HG03175 (cell line): ENCODE results near the gene IL6ST.
A peak's percentile ranks its signal among the peaks of the same experiment; 100 is the strongest.
"Not testable (repeated sequence)": the region's sequence is repeated elsewhere in the genome, so short reads cannot be mapped to it uniquely, and the experiment has no call there.

Experiments used
- ATAC-seq: cut with Tn5 transposase; IDR thresholded peaks from one replicate; pipeline ENCODE4 v1.9.1; 2021; ENCODE audit warnings: mild to moderate bottlenecking, moderate library complexity; ENCODE audit not compliant: unreplicated experiment

Gene IL6ST

GRCh38 chr5:56006094-56006493 is 11.3 kb upstream of the IL6ST start:
- ATAC-seq: no peak

- ATAC-seq: no peak
Measured at GRCh38 chr5:56004874-56005273, 10.1 kb upstream of the IL6ST start.

- ATAC-seq: no peak
Measured at GRCh38 chr5:56003679-56004078, 8.9 kb upstream of the IL6ST start.

GRCh38 chr5:56003179-56003578 is 8.4 kb upstream of the IL6ST start:
- no peak for ATAC-seq

- ATAC-seq: no peak
Measured at GRCh38 chr5:56002303-56002702, 7.5 kb upstream of the IL6ST start.

GRCh38 chr5:56000221-56000620 is 5.5 kb upstream of the IL6ST start:
- not testable (repeated sequence) for ATAC-seq

DNA sequence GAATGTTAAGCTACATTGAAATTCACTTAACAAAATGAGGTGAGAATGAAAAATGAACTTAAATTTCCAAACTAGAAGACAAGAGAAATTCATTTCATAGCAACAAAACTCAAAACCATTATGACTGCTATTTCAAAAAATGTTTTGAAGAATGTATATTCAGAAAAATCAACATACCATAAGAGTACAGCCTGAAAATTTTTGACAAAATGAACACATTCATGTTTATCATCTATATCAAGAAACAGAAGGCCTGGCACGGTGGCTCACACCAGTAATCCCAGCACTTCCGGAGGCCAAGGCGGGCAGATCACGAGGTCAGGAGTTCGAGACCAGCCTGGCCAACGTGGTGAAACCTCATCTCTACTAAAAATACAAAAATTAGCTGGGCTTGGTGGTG is 4.2 kb upstream of the IL6ST start:
- ATAC-seq: no peak

DNA sequence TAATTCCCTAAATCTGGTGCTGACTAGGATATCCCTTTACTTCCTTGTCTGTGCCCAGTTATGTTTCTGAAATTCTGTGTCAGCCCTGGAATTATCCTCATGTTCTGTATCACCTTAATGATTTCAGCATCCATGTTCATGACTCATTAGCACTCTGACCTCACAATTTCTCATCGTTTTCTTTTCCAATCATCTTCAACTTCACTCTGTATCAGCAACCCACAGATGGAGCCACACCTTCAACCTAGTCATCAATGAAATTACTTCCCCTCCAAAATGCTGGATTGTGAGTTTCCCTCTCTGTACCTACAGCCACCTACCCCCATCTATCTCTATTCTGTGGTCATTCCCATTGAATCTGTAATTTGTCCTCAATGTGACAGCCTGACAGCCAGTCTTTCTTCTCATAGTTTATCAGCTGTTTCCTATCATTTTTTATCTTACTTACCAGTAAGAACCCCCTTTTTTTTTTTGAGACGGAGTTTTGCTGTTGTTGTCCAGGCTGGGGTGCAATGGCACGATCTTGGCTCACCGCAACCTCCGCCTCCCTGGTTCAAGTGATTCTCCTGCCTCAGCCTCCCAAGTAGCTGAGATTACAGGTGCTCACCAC is 3.1 kb upstream of the IL6ST start:
- no peak for ATAC-seq

DNA sequence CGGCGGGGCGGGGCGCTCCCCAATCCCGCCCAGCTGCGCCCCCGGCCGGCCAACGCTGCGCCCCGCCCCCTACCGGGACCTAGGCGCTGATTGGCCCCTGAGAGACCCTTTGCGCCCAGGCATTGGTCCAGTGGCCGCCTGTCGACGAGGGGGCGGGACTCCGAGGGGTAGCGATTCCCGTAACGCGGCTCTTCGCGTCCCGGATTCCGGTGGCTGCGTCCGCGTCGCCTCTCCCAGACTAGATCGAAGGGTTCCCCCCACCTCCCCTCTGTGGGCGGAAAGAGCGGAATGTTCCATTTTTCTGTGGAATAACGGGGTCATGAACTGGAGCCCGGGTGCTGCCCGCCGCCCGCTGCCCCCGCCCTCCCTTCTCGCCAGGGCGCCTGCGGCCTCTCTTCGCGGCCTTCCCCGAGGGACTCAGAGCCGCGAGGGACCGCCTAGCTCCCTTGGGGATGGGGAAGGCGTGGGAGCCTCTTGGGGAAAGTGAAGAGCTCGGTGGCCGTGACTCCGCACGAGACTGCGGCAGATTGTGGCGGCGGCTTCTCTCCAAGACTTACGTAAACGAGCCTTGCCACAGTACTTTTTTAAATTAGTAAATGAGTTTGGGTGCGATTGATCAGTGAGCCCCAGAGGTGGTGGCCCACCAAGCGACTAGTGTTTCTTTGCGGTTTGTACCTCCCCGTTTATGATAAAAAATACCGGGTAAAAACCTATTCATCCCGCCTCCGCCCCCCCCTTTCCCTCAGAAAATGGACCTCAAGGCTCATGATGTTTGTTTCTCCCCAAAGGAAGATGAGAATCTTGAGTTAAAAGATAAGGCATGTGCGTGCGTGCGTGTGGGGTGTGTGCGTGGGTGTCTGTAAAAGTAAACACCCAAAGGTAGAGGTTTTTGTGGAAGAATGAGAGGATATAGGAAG is 493 bp upstream of the IL6ST start:
- peak; percentile 96 for ATAC-seq

- no peak for ATAC-seq
Measured at GRCh38 chr5:55993731-55994494, 850 bp downstream of the IL6ST start.

DNA sequence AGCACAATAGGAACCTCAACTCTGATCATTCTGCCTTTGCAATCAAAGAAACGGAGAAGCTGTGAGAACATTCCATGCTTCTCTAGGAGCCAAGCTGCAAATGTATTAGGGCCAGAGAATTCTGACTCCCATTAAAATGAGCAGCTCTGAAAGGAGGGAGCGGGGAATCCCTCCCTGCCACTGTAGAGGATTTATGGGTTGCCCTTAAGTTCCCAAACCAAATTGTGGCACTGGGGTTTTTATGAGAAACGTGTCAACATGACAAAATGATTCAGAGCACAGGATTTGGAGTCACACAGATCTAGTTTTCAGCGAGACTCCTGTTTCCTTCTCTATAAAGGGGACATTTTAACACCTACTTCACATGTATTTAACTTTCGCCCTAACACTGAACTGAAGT is 1.8 kb downstream of the IL6ST start:
- ATAC-seq: no peak

GRCh38 chr5:55991768-55992486 is 2.8 kb downstream of the IL6ST start:
- ATAC-seq: no peak

DNA sequence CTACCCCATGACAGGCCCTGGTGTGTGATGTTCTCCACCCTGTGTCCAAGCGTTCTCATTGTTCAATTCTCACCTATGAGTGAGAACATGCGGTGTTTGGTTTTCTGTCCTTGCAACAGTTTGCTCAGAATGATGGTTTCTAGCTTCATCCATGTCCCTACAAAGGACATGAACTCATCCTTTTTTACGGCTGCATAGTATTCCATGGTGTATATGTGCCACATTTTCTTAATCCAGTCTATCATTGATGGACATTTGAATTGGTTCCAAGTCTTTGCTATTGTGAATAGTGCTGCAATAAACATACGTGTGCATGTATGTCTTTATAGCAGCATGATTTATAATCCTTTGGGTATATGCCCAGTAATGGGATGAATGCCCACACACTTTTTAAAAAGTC is 3.9 kb downstream of the IL6ST start:
- ATAC-seq: not testable (repeated sequence)

GRCh38 chr5:55989860-55990259 is 4.9 kb downstream of the IL6ST start:
- no peak for ATAC-seq

GRCh38 chr5:55988979-55989638 is 5.7 kb downstream of the IL6ST start:
- ATAC-seq: no peak

- ATAC-seq: not testable (repeated sequence)
Measured at GRCh38 chr5:55988428-55988827, 6.3 kb downstream of the IL6ST start.

GRCh38 chr5:55986931-55987330 is 7.8 kb downstream of the IL6ST start:
- ATAC-seq: no peak

DNA sequence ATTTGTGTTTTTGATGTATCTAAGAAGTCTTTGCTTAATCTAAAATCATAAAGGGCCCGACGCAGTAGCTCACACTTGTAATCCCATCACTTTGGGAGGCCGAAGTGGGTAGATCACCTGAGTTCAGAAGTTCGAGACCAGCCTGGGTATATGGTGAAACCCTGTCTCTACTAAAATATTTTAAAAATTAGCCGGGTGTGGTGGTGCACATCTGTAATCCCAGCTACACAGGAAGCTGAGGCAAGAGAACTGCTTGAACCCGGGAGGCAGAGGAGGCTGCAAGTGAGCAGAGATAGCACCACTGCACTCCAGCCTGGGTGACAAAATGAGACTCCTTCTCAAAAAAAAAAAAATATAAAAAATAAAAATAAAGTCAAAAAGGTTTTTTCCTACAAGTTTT is 9.6 kb downstream of the IL6ST start:
- ATAC-seq: no peak

DNA sequence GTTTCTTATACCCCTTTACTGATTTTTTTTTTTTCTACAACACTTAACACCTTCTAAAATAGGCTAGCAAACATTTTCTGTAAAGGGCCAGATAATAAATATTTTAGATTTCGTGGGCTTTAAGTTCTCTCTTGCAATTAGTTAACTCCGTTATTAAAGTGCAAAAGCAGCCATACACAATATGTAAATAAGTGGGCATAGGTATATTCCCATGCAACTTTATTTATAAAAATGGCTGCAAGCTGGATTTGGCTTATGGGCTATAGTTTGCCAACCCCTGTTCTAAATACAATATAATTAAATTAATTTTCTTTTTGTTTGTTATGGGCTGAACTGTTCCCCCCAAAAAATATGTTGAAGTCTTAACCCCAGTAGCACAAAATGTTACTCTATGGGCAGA is 10.8 kb downstream of the IL6ST start:
- no peak for ATAC-seq

DNA sequence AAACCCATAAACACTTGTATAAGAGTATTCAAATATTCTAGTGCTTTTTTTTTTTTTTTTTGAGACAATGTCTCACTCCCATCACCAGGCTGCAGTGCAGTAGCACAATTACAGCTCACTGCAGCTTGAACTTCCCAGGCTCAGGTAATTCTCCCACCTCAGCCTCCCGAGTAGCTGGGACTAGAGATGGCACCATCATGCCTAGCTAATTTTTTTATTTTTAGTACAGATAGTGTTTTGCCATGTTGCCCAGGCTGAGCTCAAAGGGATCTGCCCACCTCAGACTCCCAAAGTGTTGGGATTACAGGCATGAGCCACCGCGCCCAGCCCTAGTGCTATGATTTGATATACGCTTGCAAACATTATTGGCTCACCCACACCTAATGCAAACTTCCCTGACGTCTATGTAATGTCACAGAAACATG is 11.8 kb downstream of the IL6ST start:
- no peak for ATAC-seq
